Uterus (tissue), 4 donors: ENCODE measurements around the gene AMBP. TPM values are rescaled to one million over a fixed set of nuclear protein-coding genes. Genes with fewer than 3 reads are reported as not detected.
A peak's percentile ranks its signal among the peaks of the same experiment; 100 is the strongest.

Source experiments
- DNase-seq, 2 donors: peaks; one replicate each; pipeline ENCODE4 v3.0.0-alpha.2; 2019 to 2020
- H3K27ac ChIP-seq, 2 donors: fragments of 200-600 bp; sonication (generic); 1 replicate in 1 of 2; 2 replicates in 1 of 2; pipeline ENCODE4 v1.5.1; 2016 to 2018
- H3K27me3 ChIP-seq, 2 donors: fragments of 200-600 bp; sonication (generic); one replicate each; pipeline ENCODE4 v1.5.1; 2018 to 2019; ENCODE audit warnings: control low read depth in 1 of 2
- H3K36me3 ChIP-seq, 2 donors: fragments of 200-600 bp; sonication (generic); one replicate each; pipeline ENCODE4 v1.5.1; 2019; ENCODE audit warnings: control low read depth in 1 of 2
- H3K4me1 ChIP-seq, 2 donors: fragments of 200-600 bp; sonication (generic); one replicate each; pipeline ENCODE4 v1.5.1; 2018 to 2019; ENCODE audit warnings: control low read depth in 1 of 2
- H3K4me3 ChIP-seq, 2 donors: fragments of 200-600 bp; sonication (generic); 1 replicate in 1 of 2; 2 replicates in 1 of 2; pipeline ENCODE4 v1.5.1; 2018 to 2019; ENCODE audit warnings: mild to moderate bottlenecking in 1 of 2
- H3K9me3 ChIP-seq, 2 donors: fragments of 200-600 bp; sonication (generic); one replicate each; pipeline ENCODE4 v1.5.1; 2019; ENCODE audit warnings: control low read depth in 1 of 2
- CTCF ChIP-seq, 4 experiments: fragments of 200-600 bp in 2 of 4; fragments of 450-650 bp in 2 of 4; sonication (generic) in 2 of 4; IDR thresholded peaks; one replicate each; pipeline ENCODE4 v1.5.1; 2016 to 2019; ENCODE audit warnings: antibody characterized with exemption in 4 of 4, mild to moderate bottlenecking in 2 of 4, moderate library complexity in 1 of 4
- POLR2A ChIP-seq, 2 donors: fragments of 450-650 bp; IDR thresholded peaks; one replicate each; pipeline ENCODE4 v1.6.1; 2016; ENCODE audit warnings: antibody characterized with exemption in 2 of 2, mild to moderate bottlenecking in 1 of 2, moderate library complexity in 1 of 2
- intact Hi-C: fragments of 100-400 bp; cut with DNase I; formaldehyde crosslinking; loops from one replicate; pipeline ENCODE4 v1.15.1; 2023; ENCODE audit warnings: low total_unique reads
- total RNA-seq, 4 donors: library from RNA; depleted of rRNA in 3 of 4; stranded (reverse); fragments of >200 nt in 3 of 4; gene quantifications; one replicate each; pipeline versions ENCODE4 v1.1.0 to v1.2.4, GENCODE V29; 2014 to 2023
- donor health status: DM: yes; HTN: yes; CAD: no.

AMBP gene
- total RNA-seq, 4 donors from 2014 or later: 1.3 TPM; not detected in 3

- no peaks in the 10 kb centered on the region for H3K27me3 ChIP-seq
- no peak overlapping the region for H3K4me3 ChIP-seq
- H3K27ac ChIP-seq: no peak overlapping the region
- DNase-seq: peak in 1 of 2 donors; percentile 5
- TF ChIP-seq POLR2A (IDR thresholded peaks at IDR 0.05) (no peak), CTCF (IDR thresholded peaks at IDR 0.05) (no peak)
- no peaks in the 10 kb centered on the region for H3K4me1 ChIP-seq
- no peaks in the 10 kb centered on the region for H3K9me3 ChIP-seq
- H3K36me3 ChIP-seq: no peaks in the 10 kb centered on the region
- intact Hi-C loops: no loop called here
Observed at GRCh38 chr9:114054191-114054690, 23.9 kb downstream of the AMBP start.

DNA sequence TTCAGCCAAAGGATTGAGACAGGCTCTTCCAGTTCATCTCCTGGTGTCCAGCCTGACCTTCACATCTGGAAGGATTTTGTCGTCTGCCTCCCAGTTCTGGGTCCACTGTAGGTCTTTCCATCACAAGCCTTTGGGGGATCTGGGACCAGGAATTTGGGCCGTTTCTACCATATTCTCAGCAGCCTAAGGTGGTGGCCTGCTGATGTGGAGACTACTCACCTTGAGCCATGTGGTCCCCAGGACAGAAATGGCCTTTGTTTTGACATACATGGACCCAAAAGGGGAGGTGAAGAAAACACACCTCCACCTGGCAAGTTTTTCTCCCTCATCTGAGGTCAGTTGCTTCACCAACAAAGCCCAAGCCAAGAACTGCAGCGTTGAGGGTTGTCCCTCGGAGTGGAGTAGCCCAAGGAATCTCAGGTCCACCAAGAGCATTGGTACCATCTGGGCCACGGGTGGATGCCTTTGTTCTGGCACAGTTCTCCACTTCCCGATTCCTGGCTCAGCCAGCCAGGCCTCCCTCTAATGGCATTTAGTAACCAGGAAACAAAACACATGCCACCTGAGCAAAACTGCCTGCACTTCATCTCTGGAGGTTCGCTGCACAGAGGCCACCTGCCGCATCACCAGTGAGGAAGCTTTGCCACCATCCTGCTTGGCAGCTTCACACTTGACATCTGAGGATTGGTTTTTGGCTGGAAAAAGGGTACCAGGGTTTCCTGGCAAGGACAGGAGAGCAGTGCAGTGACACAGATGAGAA, 24.7 kb downstream of the AMBP start:
- H3K4me1 ChIP-seq: no peaks in the 10 kb centered on the region

GRCh38 chr9:114051706-114052105, 26.4 kb downstream of the AMBP start:
- no peak for TF ChIP-seq POLR2A (IDR thresholded peaks at IDR 0.05)
- TF ChIP-seq CTCF (IDR thresholded peaks at IDR 0.05): no peak
- H3K36me3 ChIP-seq: no peaks in the 10 kb centered on the region
- no peak overlapping the region for H3K4me3 ChIP-seq
- intact Hi-C loops: no loop called here
- H3K9me3 ChIP-seq: no peaks in the 10 kb centered on the region
- DNase-seq: peak in 1 of 2 donors; percentile 5
- H3K4me1 ChIP-seq: no peaks in the 10 kb centered on the region
- H3K27ac ChIP-seq: no peak overlapping the region
- no peaks in the 10 kb centered on the region for H3K27me3 ChIP-seq

More for the DNA sequence above, 24.7 kb downstream of the AMBP start:
- TF ChIP-seq POLR2A (IDR thresholded peaks at IDR 0.05) (no peak), CTCF (IDR thresholded peaks at IDR 0.05) (no peak)
- Histone ChIP-seq H3K27ac (no peak overlapping the region), H3K27me3 (no peaks in the 10 kb centered on the region), H3K4me3 (no peak overlapping the region), H3K9me3 (no peaks in the 10 kb centered on the region), H3K36me3 (no peaks in the 10 kb centered on the region)
- DNase-seq: no peak
- intact Hi-C loops: no loop called here

DNA sequence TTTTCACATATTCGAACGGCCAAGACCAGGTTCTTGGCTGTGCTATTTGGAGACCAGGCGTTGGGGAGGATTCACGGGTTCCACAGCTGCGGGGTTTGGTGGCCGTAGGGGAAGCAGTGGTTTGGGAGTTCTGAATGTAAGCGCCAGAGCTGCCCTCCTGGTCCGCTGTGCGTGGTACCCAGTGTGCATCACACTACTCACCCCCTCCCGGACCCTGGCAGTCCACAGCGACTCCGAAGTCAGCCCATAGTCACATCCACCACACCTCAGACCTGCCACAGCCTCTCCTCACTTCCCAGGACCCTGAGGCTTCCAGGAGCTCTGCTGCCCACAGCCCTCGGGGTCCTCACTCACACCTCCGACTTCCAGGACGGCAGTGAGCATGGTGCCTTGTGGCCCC, 26.8 kb downstream of the AMBP start:
- no peak for TF ChIP-seq POLR2A (IDR thresholded peaks at IDR 0.05)
- TF ChIP-seq CTCF (IDR thresholded peaks at IDR 0.05): no peak

GRCh38 chr9:114050646-114051045, 27.5 kb downstream of the AMBP start:
- Histone ChIP-seq H3K4me1 (no peaks in the 10 kb centered on the region), H3K36me3 (no peaks in the 10 kb centered on the region), H3K27ac (no peak overlapping the region), H3K27me3 (no peaks in the 10 kb centered on the region), H3K4me3 (no peak overlapping the region), H3K9me3 (no peaks in the 10 kb centered on the region)
- TF ChIP-seq POLR2A (IDR thresholded peaks at IDR 0.05) (no peak), CTCF (IDR thresholded peaks at IDR 0.05) (no peak)
- no peak for DNase-seq
- intact Hi-C loops: no loop called here

More for the DNA sequence above, 26.8 kb downstream of the AMBP start:
- intact Hi-C loops: no loop called here
- no peaks in the 10 kb centered on the region for H3K36me3 ChIP-seq
- DNase-seq: peak in 1 of 2 donors; percentile 5
- no peaks in the 10 kb centered on the region for H3K9me3 ChIP-seq
- no peak overlapping the region for H3K4me3 ChIP-seq
- no peaks in the 10 kb centered on the region for H3K27me3 ChIP-seq
- H3K4me1 ChIP-seq: no peaks in the 10 kb centered on the region
- no peak overlapping the region for H3K27ac ChIP-seq
